ENCODE results near the gene RNU1-2. TPM values are rescaled to one million over a fixed set of nuclear protein-coding genes. Genes with fewer than 3 reads are reported as not detected.
"Not testable (repeated sequence)": the region's sequence is repeated elsewhere in the genome, so short reads cannot be mapped to it uniquely, and the experiment has no call there.

Gene RNU1-2
- total RNA-seq, 1 donor from 2014 or later, result under 0.01 TPM

GRCh38 chr1:16925635-16926490 is 30.1 kb downstream of the RNU1-2 start:
- DNase-seq (ENCODE audit: low spot score), result no peak

GRCh38 chr1:16926491-16927073 is 30.8 kb downstream of the RNU1-2 start:
- DNase-seq (ENCODE audit: low spot score), result no peak

- no peak for DNase-seq (ENCODE audit: low spot score)
These were observed 31.5 kb downstream of the RNU1-2 start for GRCh38 chr1:16927256-16927655.

GRCh38 chr1:16927711-16928485 is 32.1 kb downstream of the RNU1-2 start:
- no peak for DNase-seq (ENCODE audit: low spot score)

- not testable (repeated sequence) for DNase-seq (ENCODE audit: low spot score)
These were observed 33.6 kb downstream of the RNU1-2 start for GRCh38 chr1:16929146-16930041.

- not testable (repeated sequence) for DNase-seq (ENCODE audit: low spot score)
These were observed 35.6 kb downstream of the RNU1-2 start for GRCh38 chr1:16931206-16931934.

GRCh38 chr1:16933945-16934344 is 38.2 kb downstream of the RNU1-2 start:
- not testable (repeated sequence) for DNase-seq (ENCODE audit: low spot score)

GRCh38 chr1:16936580-16936979 is 40.8 kb downstream of the RNU1-2 start:
- not testable (repeated sequence) for DNase-seq (ENCODE audit: low spot score)

GRCh38 chr1:16938351-16939321 is 42.9 kb downstream of the RNU1-2 start:
- no peak for DNase-seq (ENCODE audit: low spot score)

- DNase-seq (ENCODE audit: low spot score), result not testable (repeated sequence)
These were observed 43.8 kb downstream of the RNU1-2 start for GRCh38 chr1:16939386-16940180.

GRCh38 chr1:16944038-16944437 is 48.3 kb downstream of the RNU1-2 start:
- no peak for DNase-seq (ENCODE audit: low spot score)

- DNase-seq (ENCODE audit: low spot score), result not testable (repeated sequence)
These were observed 49.7 kb downstream of the RNU1-2 start for GRCh38 chr1:16945512-16945911.

Other genes starting within 250 kb of the RNU1-2 start
- under 0.01 TPM for gene RNU1-3, start 229.0 kb upstream of the RNU1-2 start, total RNA-seq (ENCODE audit: insufficient read depth, low replicate concordance)
- under 0.01 TPM for gene RNU1-4, start 155.5 kb upstream of the RNU1-2 start, total RNA-seq (ENCODE audit: insufficient read depth, low replicate concordance)
- gene CROCC, start 26.0 kb downstream of the RNU1-2 start, total RNA-seq (ENCODE audit: insufficient read depth, low replicate concordance), result 17.3 TPM
- gene MFAP2, start 84.6 kb downstream of the RNU1-2 start, total RNA-seq (ENCODE audit: insufficient read depth, low replicate concordance), result 29.4 TPM
- gene ATP13A2, start 115.9 kb downstream of the RNU1-2 start, total RNA-seq (ENCODE audit: insufficient read depth, low replicate concordance), result 33.9 TPM
- 69.3 TPM for gene SDHB, start 158.1 kb downstream of the RNU1-2 start, total RNA-seq (ENCODE audit: insufficient read depth, low replicate concordance)
- 8.4 TPM for gene PADI2, start 223.5 kb downstream of the RNU1-2 start, total RNA-seq (ENCODE audit: insufficient read depth, low replicate concordance)

All from umbilical cord (tissue), 2 donors.